Neural progenitor cell (in vitro differentiated cells): ENCODE results near the gene MEMO1.

ENCODE experiments used
- CTCF ChIP-seq: fragments of 200-600 bp; sonication (generic); IDR thresholded peaks from 2 replicates; pipeline ENCODE4 v1.5.1; 2017; ENCODE audit warnings: antibody characterized with exemption, mild to moderate bottlenecking
- EZH2 ChIP-seq: fragments of 200-600 bp; sonication (generic); IDR thresholded peaks from 2 replicates; pipeline ENCODE4 v1.6.1; 2017; ENCODE audit warnings: antibody characterized with exemption, mild to moderate bottlenecking, moderate library complexity
- EZH2phosphoT487 ChIP-seq: fragments of 200-600 bp; sonication (generic); IDR thresholded peaks from 2 replicates; pipeline ENCODE4 v1.6.1; 2017; ENCODE audit warnings: antibody characterized with exemption

- no peak for TF ChIP-seq CTCF
- TF ChIP-seq EZH2, result no peak
- no peak for TF ChIP-seq EZH2phosphoT487
Measured at GRCh38 chr2:31992025-31992579, 18.7 kb downstream of the MEMO1 start.
